Lower leg skin (tissue), 4 donors: ENCODE data around the gene ASTN1. TPM values are rescaled to one million over a fixed set of nuclear protein-coding genes. Genes with fewer than 3 reads are reported as not detected.
A peak's percentile ranks its signal among the peaks of the same experiment; 100 is the strongest.

Experiments used
- DNase-seq, 2 donors: peaks; one replicate each; pipeline ENCODE4 v3.0.0-alpha.2; 2019; ENCODE audit warnings: low spot score in 2 of 2
- H3K4me3 ChIP-seq: fragments of 200-600 bp; sonication (generic); 2 replicates; pipeline ENCODE4 v1.5.1; 2017; ENCODE audit warnings: mild to moderate bottlenecking, low read depth; ENCODE audit not compliant: poor library complexity, severe bottlenecking
- POLR2A ChIP-seq, 2 donors: fragments of 450-650 bp; IDR thresholded peaks; one replicate each; pipeline ENCODE4 v1.6.1; 2016 to 2017; ENCODE audit warnings: antibody characterized with exemption in 2 of 2, mild to moderate bottlenecking in 1 of 2, moderate library complexity in 1 of 2
- WGBS, 2 donors: methylation state at CpG; one replicate each; pipeline ENCODE4 v1.1.5; 2018; 5-methylcytosine and 5-hydroxymethylcytosine counted together
- intact Hi-C: fragments of 100-400 bp; cut with DNase I; formaldehyde crosslinking; loops from one replicate; pipeline ENCODE4 v1.15.0; 2023; ENCODE audit warnings: low total_unique reads
- total RNA-seq, 4 donors: library from RNA; depleted of rRNA; stranded (reverse); fragments of >200 nt; gene quantifications; one replicate each; pipeline ENCODE4 v1.1.0, GENCODE V29; 2016
- TF ChIP-seq, protein P1 (sequence below), 3 donors: fragments of 450-650 bp; IDR thresholded peaks; one replicate each; pipeline ENCODE4 v1.5.1; 2016; ENCODE audit warnings: antibody characterized with exemption in 3 of 3, mild to moderate bottlenecking in 3 of 3, moderate library complexity in 2 of 3

Gene ASTN1
- total RNA-seq, 4 donors from 2014 or later = 0.10 to 0.26 TPM; not detected in 2

DNA sequence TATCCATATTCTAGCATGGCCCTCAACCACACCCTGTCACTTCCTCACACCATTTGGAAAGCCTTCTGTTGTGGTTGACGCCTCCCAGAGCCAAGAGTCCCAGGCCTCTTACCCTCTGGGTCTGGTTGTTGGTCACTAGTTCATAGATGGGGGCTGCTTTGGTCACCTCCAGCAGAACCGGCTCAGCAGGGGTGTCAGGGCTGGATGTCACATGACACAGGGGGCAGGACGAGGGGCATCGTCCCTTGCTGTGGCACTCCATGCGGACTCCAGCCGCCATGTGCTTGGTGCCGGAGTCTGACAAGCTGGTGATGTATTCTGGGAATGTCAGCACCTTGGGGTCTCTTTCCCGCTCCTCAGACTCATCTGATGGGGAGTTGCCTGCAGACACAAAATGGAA is 270.1 kb downstream of the ASTN1 start:
- 91 to 94% methylated on average over 8 of the region's 8 CpGs for WGBS, 2 donors
- DNase-seq = peak in 1 of 2 donors; percentile 78
- TF ChIP-seq, protein P1, sequence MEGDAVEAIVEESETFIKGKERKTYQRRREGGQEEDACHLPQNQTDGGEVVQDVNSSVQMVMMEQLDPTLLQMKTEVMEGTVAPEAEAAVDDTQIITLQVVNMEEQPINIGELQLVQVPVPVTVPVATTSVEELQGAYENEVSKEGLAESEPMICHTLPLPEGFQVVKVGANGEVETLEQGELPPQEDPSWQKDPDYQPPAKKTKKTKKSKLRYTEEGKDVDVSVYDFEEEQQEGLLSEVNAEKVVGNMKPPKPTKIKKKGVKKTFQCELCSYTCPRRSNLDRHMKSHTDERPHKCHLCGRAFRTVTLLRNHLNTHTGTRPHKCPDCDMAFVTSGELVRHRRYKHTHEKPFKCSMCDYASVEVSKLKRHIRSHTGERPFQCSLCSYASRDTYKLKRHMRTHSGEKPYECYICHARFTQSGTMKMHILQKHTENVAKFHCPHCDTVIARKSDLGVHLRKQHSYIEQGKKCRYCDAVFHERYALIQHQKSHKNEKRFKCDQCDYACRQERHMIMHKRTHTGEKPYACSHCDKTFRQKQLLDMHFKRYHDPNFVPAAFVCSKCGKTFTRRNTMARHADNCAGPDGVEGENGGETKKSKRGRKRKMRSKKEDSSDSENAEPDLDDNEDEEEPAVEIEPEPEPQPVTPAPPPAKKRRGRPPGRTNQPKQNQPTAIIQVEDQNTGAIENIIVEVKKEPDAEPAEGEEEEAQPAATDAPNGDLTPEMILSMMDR (IDR thresholded peaks at IDR 0.05) = no peak
- no peak for TF ChIP-seq POLR2A (IDR thresholded peaks at IDR 0.05)
- intact Hi-C loops = loop anchor here (10.0 kb wide), 1 partner anchor 1050 kb away; no protein-coding TSS in a partner anchor
- H3K4me3 ChIP-seq = no peak overlapping the region

DNA sequence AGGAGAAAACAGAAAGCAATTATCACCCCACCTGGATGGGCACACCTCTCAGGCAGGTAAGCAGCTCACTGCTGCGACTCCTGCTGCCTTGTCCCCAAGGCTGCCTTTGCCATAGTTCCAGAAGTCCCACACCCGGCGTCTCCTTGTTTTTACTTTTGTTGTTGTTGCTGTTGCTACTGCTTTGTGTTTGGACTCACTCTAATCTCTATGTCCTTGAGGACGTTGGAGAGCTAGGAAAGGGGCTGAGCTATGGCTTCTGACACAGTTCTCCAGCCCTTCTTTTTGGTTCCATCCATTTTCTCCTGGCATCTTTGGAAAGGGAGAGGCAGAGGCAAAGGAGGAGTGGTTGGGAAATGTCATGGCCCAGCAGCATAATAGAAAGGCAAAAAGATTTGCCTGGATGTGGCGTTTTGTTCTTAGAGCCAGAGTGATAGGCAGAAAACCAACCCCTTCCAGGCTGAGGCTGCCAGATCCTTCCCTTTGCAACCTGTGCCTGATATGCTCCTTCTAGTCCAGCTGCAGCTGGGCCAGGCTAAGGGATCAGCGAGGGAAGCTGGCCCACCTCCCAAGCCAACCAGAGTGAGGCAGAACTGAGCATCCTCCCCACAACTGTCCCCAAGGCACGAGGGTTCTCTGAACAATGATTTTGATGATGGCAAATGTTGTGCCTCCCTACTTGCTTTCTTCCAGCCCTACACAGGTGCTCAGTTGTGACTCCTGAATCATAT is 270.7 kb downstream of the ASTN1 start:
- intact Hi-C loops = loop anchor here (10.0 kb wide), 1 partner anchor 1051 kb away; no protein-coding TSS in a partner anchor
- WGBS, 2 donors = 63 to 70% methylated on average over 7 of the region's 7 CpGs
- peak in 1 of 2 donors; percentile 59 for DNase-seq
- TF ChIP-seq, protein P1 (IDR thresholded peaks at IDR 0.05) = no peak
- no peak for TF ChIP-seq POLR2A (IDR thresholded peaks at IDR 0.05)
- no peak overlapping the region for H3K4me3 ChIP-seq

DNA sequence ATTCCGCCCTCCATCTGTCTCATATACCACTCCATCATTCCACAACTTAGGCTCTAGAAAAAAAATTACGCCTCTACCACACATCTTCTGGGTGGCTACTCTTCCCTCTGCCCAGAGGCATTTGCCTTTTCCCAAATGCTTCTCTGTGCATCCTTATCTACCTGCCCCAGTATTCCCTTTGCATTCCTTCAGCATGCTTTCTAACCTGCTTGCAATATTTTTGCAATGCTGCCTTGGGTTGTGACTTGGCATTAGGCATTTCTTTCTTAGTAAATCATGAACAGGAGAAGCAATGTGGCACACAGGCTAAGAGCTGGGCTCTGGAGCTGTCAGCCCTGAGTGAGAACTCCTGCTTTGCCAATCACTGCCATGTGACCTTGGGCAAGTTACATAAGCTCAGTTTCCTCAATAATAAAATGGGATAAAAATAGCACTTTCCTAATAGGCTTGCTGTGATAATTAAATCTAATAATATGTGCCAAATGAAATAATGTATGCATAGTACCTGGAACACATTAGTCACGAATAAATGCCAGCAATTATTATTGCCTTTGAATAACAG is 276.0 kb downstream of the ASTN1 start:
- intact Hi-C loops = no loop called here
- no peak overlapping the region for H3K4me3 ChIP-seq
- TF ChIP-seq, protein P1 (IDR thresholded peaks at IDR 0.05) = no peak
- no peak for TF ChIP-seq POLR2A (IDR thresholded peaks at IDR 0.05)
- DNase-seq = peak in 1 of 2 donors; percentile 23
- WGBS, 2 donors = 64 to 67% methylated on average over 3 of the region's 3 CpGs

DNA sequence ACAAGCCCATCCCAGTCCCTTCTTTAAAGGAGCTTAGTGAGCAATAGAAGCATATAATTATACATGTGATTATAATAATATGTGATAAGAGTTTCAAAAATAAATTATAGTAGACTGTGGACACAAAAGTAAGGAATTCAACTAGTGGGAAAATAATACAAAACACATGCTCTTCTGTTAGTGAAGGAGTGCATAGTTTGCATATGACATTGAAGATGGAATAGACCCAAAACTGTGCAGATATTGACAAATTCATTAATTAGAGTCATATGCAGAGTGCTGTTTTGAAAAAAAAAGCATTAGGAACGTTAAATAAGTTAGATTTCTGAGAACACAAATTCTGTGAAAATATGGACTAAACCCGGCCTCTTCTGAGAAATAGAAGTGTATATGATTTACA is 278.8 kb downstream of the ASTN1 start:
- DNase-seq = no peak
- WGBS, 2 donors = 55 to 63% methylated on average over 2 of the region's 2 CpGs
- intact Hi-C loops = no loop called here
- H3K4me3 ChIP-seq = no peak overlapping the region
- no peak for TF ChIP-seq POLR2A (IDR thresholded peaks at IDR 0.05)
- TF ChIP-seq, protein P1 (IDR thresholded peaks at IDR 0.05) = no peak

DNA sequence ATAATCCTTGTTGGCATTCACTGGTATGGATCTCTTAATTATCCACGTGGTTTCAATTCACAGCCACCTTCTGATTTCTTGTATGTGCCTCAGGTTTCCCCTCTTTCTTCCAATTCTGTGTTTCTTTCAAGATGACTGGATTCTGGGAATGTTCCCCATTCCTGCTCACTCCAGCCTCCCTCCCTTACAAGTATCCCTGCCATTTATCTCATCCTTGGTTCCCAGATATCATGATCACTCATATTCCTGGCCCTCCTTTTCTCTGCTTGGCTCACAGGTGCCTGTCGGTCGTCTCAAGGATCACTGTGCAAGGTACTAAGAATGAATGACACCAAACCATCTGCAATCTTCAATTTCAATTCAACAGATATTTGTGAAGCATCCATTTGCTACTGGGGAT is 279.2 kb downstream of the ASTN1 start:
- no peak for TF ChIP-seq POLR2A (IDR thresholded peaks at IDR 0.05)
- TF ChIP-seq, protein P1 (IDR thresholded peaks at IDR 0.05) = no peak
- no peak overlapping the region for H3K4me3 ChIP-seq
- 59 to 64% methylated on average over 3 of the region's 3 CpGs for WGBS, 2 donors
- intact Hi-C loops = no loop called here
- DNase-seq = peak in 1 of 2 donors; percentile 23
